GM12878 (cell line): Measurements from ENCODE around the gene TBXAS1. TPM values are rescaled to one million over a fixed set of nuclear protein-coding genes. Genes with fewer than 3 reads are reported as not detected.

Source experiments
- CEBPB ChIP-seq, 2 experiments: fragments of 150-350 bp in 1 of 2; IDR thresholded peaks; 2 replicates each; pipeline ENCODE4 v1.6.1; 2012 to 2014; ENCODE audit warnings: low read depth in 2 of 2, low read length in 2 of 2, borderline replicate concordance in 1 of 2, inconsistent platforms in 1 of 2
- TCF3 ChIP-seq: IDR thresholded peaks from 2 replicates; pipeline ENCODE4 v1.6.1; 2012; ENCODE audit warnings: low read depth, mild to moderate bottlenecking, low read length, borderline replicate concordance; ENCODE audit not compliant: insufficient read depth
- polyA plus RNA-seq, 11 experiments: library from polyadenylated mRNA; depleted of rRNA in 4 of 11; unstranded in 6 of 11; stranded (reverse) in 5 of 11; fragments of >200 nt; fragmentation: Nextera tagmentation in 4 of 11; fragmentation: Illumina TruSeq in 1 of 11; extraction: Ambion mirVana in 4 of 11; extraction: Trizol in 1 of 11; gene quantifications; 1 replicate in 1 of 11; 2 replicates in 10 of 11; pipeline versions ENCODE4 v1.2.1 to v1.2.3, GENCODE V29; 2011 to 2016; ENCODE audit warnings: inconsistent platforms in 2 of 11, missing spikeins in 2 of 11, low read depth in 1 of 11
- total RNA-seq, 4 experiments: library from RNA; depleted of rRNA in 3 of 4; stranded (reverse); fragments of >200 nt in 3 of 4; fragmentation: Illumina TruSeq in 1 of 4; extraction: Trizol in 1 of 4; gene quantifications; 2 replicates each; pipeline versions ENCODE4 v1.2.1 to v1.2.3, GENCODE V29; 2013 to 2021
- TF ChIP-seq, protein P1 (sequence below): fragments of 450-650 bp; IDR thresholded peaks from 2 replicates; pipeline ENCODE4 v1.6.1; 2017; ENCODE audit warnings: mild to moderate bottlenecking, moderate library complexity
- TF ChIP-seq, protein P2 (sequence below): fragments of 150-350 bp; IDR thresholded peaks from 2 replicates; pipeline ENCODE4 v1.6.1; 2016; ENCODE audit warnings: low read depth, low read length

The TBXAS1 gene
- total and polyA plus RNA-seq, 10 of the 15 experiments (the other 5 are each of a cell fraction or from before 2014, with no cell fraction given), result 1.5 to 32.7 (median 16.3) TPM

DNA sequence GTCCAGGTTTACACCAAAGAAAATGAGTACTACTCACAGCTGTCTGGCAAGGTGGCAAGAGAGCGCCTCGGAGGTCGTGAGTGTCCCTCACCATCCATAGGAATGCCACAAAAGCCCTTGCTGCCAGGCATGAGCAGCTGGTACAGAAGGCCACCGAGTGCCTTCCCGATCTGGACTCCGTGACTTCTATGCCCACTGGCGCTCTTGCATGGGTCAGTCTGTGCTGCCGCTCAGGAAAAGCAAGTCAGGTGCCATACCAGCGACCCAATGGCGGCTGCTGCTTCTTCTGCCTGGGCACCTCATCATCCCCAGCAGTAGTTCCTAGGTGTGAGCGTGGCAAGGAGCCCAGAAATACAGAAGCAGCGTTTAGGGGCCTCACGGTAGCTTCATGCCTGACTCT lies 11.7 kb downstream of the TBXAS1 start (continued):
- TF ChIP-seq, protein P1, sequence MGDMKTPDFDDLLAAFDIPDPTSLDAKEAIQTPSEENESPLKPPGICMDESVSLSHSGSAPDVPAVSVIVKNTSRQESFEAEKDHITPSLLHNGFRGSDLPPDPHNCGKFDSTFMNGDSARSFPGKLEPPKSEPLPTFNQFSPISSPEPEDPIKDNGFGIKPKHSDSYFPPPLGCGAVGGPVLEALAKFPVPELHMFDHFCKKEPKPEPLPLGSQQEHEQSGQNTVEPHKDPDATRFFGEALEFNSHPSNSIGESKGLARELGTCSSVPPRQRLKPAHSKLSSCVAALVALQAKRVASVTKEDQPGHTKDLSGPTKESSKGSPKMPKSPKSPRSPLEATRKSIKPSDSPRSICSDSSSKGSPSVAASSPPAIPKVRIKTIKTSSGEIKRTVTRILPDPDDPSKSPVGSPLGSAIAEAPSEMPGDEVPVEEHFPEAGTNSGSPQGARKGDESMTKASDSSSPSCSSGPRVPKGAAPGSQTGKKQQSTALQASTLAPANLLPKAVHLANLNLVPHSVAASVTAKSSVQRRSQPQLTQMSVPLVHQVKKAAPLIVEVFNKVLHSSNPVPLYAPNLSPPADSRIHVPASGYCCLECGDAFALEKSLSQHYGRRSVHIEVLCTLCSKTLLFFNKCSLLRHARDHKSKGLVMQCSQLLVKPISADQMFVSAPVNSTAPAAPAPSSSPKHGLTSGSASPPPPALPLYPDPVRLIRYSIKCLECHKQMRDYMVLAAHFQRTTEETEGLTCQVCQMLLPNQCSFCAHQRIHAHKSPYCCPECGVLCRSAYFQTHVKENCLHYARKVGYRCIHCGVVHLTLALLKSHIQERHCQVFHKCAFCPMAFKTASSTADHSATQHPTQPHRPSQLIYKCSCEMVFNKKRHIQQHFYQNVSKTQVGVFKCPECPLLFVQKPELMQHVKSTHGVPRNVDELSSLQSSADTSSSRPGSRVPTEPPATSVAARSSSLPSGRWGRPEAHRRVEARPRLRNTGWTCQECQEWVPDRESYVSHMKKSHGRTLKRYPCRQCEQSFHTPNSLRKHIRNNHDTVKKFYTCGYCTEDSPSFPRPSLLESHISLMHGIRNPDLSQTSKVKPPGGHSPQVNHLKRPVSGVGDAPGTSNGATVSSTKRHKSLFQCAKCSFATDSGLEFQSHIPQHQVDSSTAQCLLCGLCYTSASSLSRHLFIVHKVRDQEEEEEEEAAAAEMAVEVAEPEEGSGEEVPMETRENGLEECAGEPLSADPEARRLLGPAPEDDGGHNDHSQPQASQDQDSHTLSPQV, result no peak
- TF ChIP-seq TCF3, result no peak
- TF ChIP-seq, protein P2, sequence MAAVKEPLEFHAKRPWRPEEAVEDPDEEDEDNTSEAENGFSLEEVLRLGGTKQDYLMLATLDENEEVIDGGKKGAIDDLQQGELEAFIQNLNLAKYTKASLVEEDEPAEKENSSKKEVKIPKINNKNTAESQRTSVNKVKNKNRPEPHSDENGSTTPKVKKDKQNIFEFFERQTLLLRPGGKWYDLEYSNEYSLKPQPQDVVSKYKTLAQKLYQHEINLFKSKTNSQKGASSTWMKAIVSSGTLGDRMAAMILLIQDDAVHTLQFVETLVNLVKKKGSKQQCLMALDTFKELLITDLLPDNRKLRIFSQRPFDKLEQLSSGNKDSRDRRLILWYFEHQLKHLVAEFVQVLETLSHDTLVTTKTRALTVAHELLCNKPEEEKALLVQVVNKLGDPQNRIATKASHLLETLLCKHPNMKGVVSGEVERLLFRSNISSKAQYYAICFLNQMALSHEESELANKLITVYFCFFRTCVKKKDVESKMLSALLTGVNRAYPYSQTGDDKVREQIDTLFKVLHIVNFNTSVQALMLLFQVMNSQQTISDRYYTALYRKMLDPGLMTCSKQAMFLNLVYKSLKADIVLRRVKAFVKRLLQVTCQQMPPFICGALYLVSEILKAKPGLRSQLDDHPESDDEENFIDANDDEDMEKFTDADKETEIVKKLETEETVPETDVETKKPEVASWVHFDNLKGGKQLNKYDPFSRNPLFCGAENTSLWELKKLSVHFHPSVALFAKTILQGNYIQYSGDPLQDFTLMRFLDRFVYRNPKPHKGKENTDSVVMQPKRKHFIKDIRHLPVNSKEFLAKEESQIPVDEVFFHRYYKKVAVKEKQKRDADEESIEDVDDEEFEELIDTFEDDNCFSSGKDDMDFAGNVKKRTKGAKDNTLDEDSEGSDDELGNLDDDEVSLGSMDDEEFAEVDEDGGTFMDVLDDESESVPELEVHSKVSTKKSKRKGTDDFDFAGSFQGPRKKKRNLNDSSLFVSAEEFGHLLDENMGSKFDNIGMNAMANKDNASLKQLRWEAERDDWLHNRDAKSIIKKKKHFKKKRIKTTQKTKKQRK, result no peak
- TF ChIP-seq CEBPB (IDR thresholded peaks at IDR 0.05; ENCODE audit: borderline replicate concordance in 1 of 2, low read depth in 2 of 2, low read length in 2 of 2), result no peak
